Upper lobe of left lung (tissue), 4 donors: ENCODE data around the gene FNDC11.

Experiments used
- POLR2AphosphoS5 ChIP-seq, 2 donors: sonication (generic); formaldehyde crosslinking; IDR thresholded peaks; one replicate each; pipeline ENCODE4 v1.5.1; 2017; ENCODE audit warnings: antibody characterized with exemption in 2 of 2
- TF ChIP-seq, protein P1 (sequence below), 6 experiments: fragments of 450-650 bp in 4 of 6; fragments of 200-600 bp in 2 of 6; sonication (generic) in 2 of 6; IDR thresholded peaks; one replicate each; pipeline ENCODE4 v1.5.1; 2016 to 2019; ENCODE audit warnings: antibody characterized with exemption in 6 of 6

DNA sequence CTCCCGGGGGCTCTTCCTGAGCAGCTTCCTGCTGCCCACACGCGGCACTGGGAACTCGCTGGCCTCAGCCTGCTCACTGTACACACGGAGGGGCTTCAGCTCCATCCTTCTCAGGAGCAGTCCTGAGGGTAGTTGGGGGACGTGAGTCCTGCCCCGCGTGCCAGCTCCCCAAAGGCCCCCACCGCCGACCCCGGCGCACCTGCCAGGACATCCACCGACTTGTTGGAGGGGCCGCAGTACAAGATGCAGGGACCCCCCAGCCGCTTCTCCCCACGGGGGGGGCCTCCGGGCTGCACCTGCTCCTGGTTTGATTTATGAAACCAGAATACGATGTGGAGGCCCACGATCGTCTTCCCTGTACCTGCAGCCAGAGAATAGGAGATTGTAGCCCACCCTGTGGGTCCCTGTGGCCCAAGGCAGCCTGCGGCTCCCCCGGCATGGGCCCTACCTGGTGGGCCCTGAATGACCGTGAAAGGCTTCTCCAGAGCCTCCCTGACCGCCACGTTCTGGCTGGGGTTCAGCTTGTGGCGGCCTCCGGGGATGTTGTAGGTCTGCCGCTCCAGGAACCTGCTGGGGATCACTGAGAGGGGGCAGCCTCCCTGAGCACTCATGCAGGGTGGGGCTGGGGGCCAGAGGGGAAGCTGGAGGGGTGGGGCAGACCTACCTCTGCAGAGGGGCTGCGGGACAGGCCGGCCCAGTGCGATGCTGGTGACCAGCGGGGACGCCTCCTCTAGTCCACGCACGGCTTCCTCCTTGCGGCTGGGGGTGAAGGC lies 7.9 kb downstream of the FNDC11 start:
- TF ChIP-seq, protein P1, sequence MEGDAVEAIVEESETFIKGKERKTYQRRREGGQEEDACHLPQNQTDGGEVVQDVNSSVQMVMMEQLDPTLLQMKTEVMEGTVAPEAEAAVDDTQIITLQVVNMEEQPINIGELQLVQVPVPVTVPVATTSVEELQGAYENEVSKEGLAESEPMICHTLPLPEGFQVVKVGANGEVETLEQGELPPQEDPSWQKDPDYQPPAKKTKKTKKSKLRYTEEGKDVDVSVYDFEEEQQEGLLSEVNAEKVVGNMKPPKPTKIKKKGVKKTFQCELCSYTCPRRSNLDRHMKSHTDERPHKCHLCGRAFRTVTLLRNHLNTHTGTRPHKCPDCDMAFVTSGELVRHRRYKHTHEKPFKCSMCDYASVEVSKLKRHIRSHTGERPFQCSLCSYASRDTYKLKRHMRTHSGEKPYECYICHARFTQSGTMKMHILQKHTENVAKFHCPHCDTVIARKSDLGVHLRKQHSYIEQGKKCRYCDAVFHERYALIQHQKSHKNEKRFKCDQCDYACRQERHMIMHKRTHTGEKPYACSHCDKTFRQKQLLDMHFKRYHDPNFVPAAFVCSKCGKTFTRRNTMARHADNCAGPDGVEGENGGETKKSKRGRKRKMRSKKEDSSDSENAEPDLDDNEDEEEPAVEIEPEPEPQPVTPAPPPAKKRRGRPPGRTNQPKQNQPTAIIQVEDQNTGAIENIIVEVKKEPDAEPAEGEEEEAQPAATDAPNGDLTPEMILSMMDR (IDR thresholded peaks at IDR 0.05) = no peak
- no peak for TF ChIP-seq POLR2AphosphoS5 (IDR thresholded peaks at IDR 0.05)
